GM21367 (cell line): ENCODE measurements around the gene TFPI.

Experiments used
- ATAC-seq: cut with Tn5 transposase; IDR thresholded peaks from one replicate; pipeline ENCODE4 v1.9.1; 2021; ENCODE audit not compliant: unreplicated experiment

The TFPI gene

DNA sequence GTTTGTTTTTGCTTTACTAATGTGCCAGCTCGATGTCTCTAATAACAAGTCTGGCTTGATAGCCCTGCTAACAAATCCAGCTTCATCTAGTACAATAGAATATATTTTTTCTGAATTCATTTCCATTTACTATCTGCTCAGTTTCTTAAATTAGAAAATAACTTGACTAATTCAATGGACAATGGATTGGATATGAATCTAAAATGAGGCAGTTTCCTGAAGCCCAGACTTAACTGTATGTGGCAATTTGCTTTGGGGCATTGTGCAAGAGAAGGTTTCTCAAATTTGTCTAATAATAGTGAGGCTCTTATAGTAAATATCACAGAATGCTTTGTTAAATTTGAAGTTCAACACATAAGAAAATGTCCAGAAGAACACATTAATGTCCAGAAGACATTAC is 132.0 kb downstream of the TFPI start:
- ATAC-seq, result no peak

DNA sequence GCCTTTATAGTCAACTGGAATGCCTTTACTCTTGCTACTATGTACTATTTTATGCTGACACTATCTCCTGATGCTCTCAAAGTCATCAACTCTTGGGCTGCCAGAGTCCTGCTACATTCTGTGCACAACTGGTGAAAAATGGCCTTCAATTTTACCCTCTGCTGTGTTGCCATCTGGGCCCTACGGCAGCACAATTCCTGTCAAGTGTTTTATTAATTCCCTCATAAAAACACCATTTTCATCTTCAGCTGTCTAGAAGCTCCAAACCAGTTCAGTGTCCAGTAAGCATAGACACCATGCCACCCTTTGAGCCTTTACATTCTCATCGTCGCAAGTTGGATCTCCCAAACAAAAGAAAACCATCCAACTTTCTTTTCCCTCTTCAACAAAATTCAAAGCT is 132.7 kb downstream of the TFPI start:
- no peak for ATAC-seq

DNA sequence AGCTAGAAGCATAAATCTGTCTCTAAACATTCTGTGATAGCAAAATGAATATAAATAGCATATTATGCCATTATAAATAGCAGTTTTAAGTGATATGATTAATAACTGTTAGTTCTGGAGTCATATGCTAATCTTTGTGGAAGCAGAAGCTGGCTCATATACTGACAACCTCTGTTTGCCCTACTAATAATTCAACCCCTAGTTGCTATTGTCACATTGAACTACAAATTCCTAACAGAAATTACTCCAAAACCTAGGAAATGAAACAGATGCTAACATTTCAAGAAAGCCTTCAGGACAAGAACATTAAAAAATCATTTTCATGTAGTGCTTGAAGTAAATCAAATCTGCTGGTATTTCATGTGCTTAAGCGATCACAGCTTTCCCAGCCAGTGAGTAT is 134.4 kb downstream of the TFPI start:
- no peak for ATAC-seq

- ATAC-seq, result no peak
Observed at GRCh38 chr2:187415449-187415848, 138.8 kb downstream of the TFPI start.
